IMR-90 (cell line): Measurements from ENCODE around the gene WDCP. TPM values are rescaled to one million over a fixed set of nuclear protein-coding genes. Genes with fewer than 3 reads are reported as not detected.

ENCODE experiments used
- ATAC-seq: fragments of 200-7000 bp; cut with Tn5 transposase; 2 replicates; pipeline ENCODE4 v1.9.1; 2020; ENCODE audit warnings: low read depth, mild to moderate bottlenecking, moderate library complexity
- BruUV-seq: library from RNA; stranded (reverse); fragments of 400-500 nt; replicated peaks from 2 replicates; lab custom pipeline; 2021; lab: Mats Ljungman, UMichigan
- CTCF ChIA-PET: fragments of 300-600 bp; formaldehyde crosslinking; extraction: SDS; loops from one replicate; lab custom pipeline; 2021; ENCODE audit warnings: antibody characterized with exemption; lab: Yijun Ruan, JAX
- POLR2A ChIA-PET: fragments of 300-600 bp; sonication (Branson Sonifier 250); formaldehyde crosslinking; loops from one replicate; lab custom pipeline; 2022; ENCODE audit warnings: antibody characterized with exemption; ENCODE audit not compliant: unreplicated experiment; lab: Charles Lee
- DNase-seq: peaks from one replicate; pipeline ENCODE4 v3.0.0; 2013
- H2AFZ ChIP-seq: replicated peaks from 2 replicates; pipeline ENCODE3; 2013; ENCODE audit warnings: low read length, mild to moderate bottlenecking; ENCODE audit not compliant: poor library complexity
- H2AK5ac ChIP-seq: 2 replicates; pipeline ENCODE4 v1.6.1; 2013; ENCODE audit warnings: low read depth, low read length, inconsistent platforms
- H2AK9ac ChIP-seq: replicated peaks from 2 replicates; pipeline ENCODE3; 2013; ENCODE audit warnings: mild to moderate bottlenecking, low read depth, low read length, moderate library complexity; ENCODE audit not compliant: poor library complexity
- H2BK120ac ChIP-seq: 2 replicates; pipeline ENCODE4 v1.6.1; 2013; ENCODE audit warnings: low read depth, low read length, inconsistent platforms
- H2BK15ac ChIP-seq: 3 replicates; pipeline ENCODE4 v1.6.1; 2013; ENCODE audit warnings: low read depth, low read length, inconsistent platforms
- H2BK20ac ChIP-seq: 2 replicates; pipeline ENCODE4 v1.6.1; 2013; ENCODE audit warnings: low read depth, mild to moderate bottlenecking, inconsistent platforms, low read length, moderate library complexity
- H2BK5ac ChIP-seq: 2 replicates; pipeline ENCODE4 v1.6.1; 2013; ENCODE audit warnings: mild to moderate bottlenecking, low read depth, low read length, inconsistent platforms; ENCODE audit not compliant: poor library complexity, severe bottlenecking
- H3K14ac ChIP-seq: replicated peaks from 2 replicates; pipeline ENCODE4 v1.6.1; 2013; ENCODE audit warnings: low read depth, low read length, inconsistent platforms
- H3K18ac ChIP-seq: 2 replicates; pipeline ENCODE4 v1.6.1; 2013; ENCODE audit warnings: low read depth, low read length, control low read depth
- H3K23ac ChIP-seq: 2 replicates; pipeline ENCODE4 v1.6.1; 2013; ENCODE audit warnings: low read depth, low read length, inconsistent platforms
- H3K27ac ChIP-seq: 2 replicates; pipeline ENCODE4 v1.5.1; 2013; ENCODE audit warnings: mild to moderate bottlenecking, control low read depth, low read length; ENCODE audit not compliant: insufficient read depth
- H3K27me3 ChIP-seq: 2 replicates; pipeline ENCODE4 v1.6.1; 2013; ENCODE audit warnings: low read length; ENCODE audit not compliant: control insufficient read depth, insufficient read depth
- H3K36me3 ChIP-seq: 2 replicates; pipeline ENCODE4 v1.6.1; 2013; ENCODE audit warnings: low read length, mixed read lengths; ENCODE audit not compliant: control insufficient read depth, insufficient read depth
- H3K4ac ChIP-seq: 2 replicates; pipeline ENCODE4 v1.6.1; 2013; ENCODE audit warnings: low read depth, low read length, inconsistent platforms
- H3K4me1 ChIP-seq: 2 replicates; pipeline ENCODE4 v1.6.1; 2013; ENCODE audit warnings: low read length, mixed read lengths; ENCODE audit not compliant: control insufficient read depth, insufficient read depth
- H3K4me2 ChIP-seq: 2 replicates; pipeline ENCODE4 v1.6.1; 2013; ENCODE audit warnings: low read depth, mild to moderate bottlenecking, control low read depth, low read length, moderate library complexity
- H3K4me3 ChIP-seq: 2 replicates; pipeline ENCODE4 v1.5.1; 2013; ENCODE audit warnings: low read depth, mild to moderate bottlenecking, control low read depth, low read length, moderate library complexity; ENCODE audit not compliant: insufficient read depth
- H3K56ac ChIP-seq: 2 replicates; pipeline ENCODE4 v1.6.1; 2013; ENCODE audit warnings: low read length, inconsistent platforms; ENCODE audit not compliant: insufficient read depth; ENCODE audit errors: extremely low read depth
- H3K79me1 ChIP-seq, 2 experiments: 2 replicates each; pipeline ENCODE4 v1.6.1; 2013; ENCODE audit warnings: low read length in 2 of 2, inconsistent platforms in 1 of 2, low read depth in 1 of 2
- H3K9ac ChIP-seq: 2 replicates; pipeline ENCODE4 v1.6.1; 2013; ENCODE audit warnings: low read depth, low read length, control low read depth
- H3K9me1 ChIP-seq: 2 replicates; pipeline ENCODE4 v1.6.1; 2013; ENCODE audit warnings: low read length, inconsistent platforms; ENCODE audit not compliant: insufficient read depth
- H3K9me3 ChIP-seq: 2 replicates; pipeline ENCODE4 v1.6.1; 2013; ENCODE audit warnings: low read length; ENCODE audit not compliant: control insufficient read depth, insufficient read depth
- H4K20me1 ChIP-seq: 2 replicates; pipeline ENCODE4 v1.6.1; 2013; ENCODE audit warnings: low read length, inconsistent platforms; ENCODE audit not compliant: insufficient read depth
- H4K5ac ChIP-seq: 2 replicates; pipeline ENCODE4 v1.6.1; 2013; ENCODE audit warnings: mild to moderate bottlenecking, low read depth, low read length, control low read depth
- H4K8ac ChIP-seq, 2 experiments: 2 replicates each; pipeline ENCODE4 v1.6.1; 2013; ENCODE audit warnings: low read depth in 2 of 2, low read length in 2 of 2, control low read depth in 1 of 2, inconsistent platforms in 1 of 2
- H4K91ac ChIP-seq: 2 replicates; pipeline ENCODE4 v1.6.1; 2013; ENCODE audit warnings: low read depth, low read length, inconsistent platforms; ENCODE audit not compliant: insufficient read depth
- CEBPB ChIP-seq: IDR thresholded peaks from 2 replicates; pipeline ENCODE4 v1.6.1; 2012; ENCODE audit warnings: low read depth, low read length, improper control_type of control experiment
- CHD1 ChIP-seq: IDR thresholded peaks from 2 replicates; pipeline ENCODE4 v1.6.1; 2012; ENCODE audit warnings: low read depth, low read length, improper control_type of control experiment
- FOS ChIP-seq: fragments of 150-350 bp; IDR thresholded peaks from 2 replicates; pipeline ENCODE4 v1.6.1; 2016; ENCODE audit warnings: low read depth, low read length
- MAFK ChIP-seq: IDR thresholded peaks from 2 replicates; pipeline ENCODE4 v1.6.1; 2012; ENCODE audit warnings: low read depth, low read length, improper control_type of control experiment
- MAZ ChIP-seq: IDR thresholded peaks from 2 replicates; pipeline ENCODE4 v1.6.1; 2012; ENCODE audit warnings: low read depth, mild to moderate bottlenecking, low read length, improper control_type of control experiment, moderate library complexity, borderline replicate concordance
- MXI1 ChIP-seq: IDR thresholded peaks from 2 replicates; pipeline ENCODE4 v1.6.1; 2012; ENCODE audit warnings: low read depth, mild to moderate bottlenecking, low read length, moderate library complexity, borderline replicate concordance
- NFE2L2 ChIP-seq: fragments of 150-350 bp; IDR thresholded peaks from 2 replicates; pipeline ENCODE4 v1.6.1; 2016; ENCODE audit warnings: low read depth, mild to moderate bottlenecking, low read length
- POLR2A ChIP-seq: IDR thresholded peaks from 2 replicates; pipeline ENCODE4 v1.6.1; 2012; ENCODE audit warnings: mild to moderate bottlenecking, low read depth, low read length
- RAD21 ChIP-seq: IDR thresholded peaks from 2 replicates; pipeline ENCODE4 v1.6.1; 2012; ENCODE audit warnings: low read length, improper control_type of control experiment
- RCOR1 ChIP-seq: IDR thresholded peaks from 2 replicates; pipeline ENCODE4 v1.6.1; 2012; ENCODE audit warnings: mild to moderate bottlenecking, low read length, improper control_type of control experiment; ENCODE audit not compliant: insufficient replicate concordance
- RFX5 ChIP-seq: IDR thresholded peaks from 2 replicates; pipeline ENCODE4 v1.8.0; 2012; ENCODE audit warnings: low read depth, mild to moderate bottlenecking, low read length, moderate library complexity
- SMC3 ChIP-seq: fragments of 150-350 bp; IDR thresholded peaks from 2 replicates; pipeline ENCODE4 v1.6.1; 2016; ENCODE audit warnings: low read depth, mild to moderate bottlenecking, antibody characterized with exemption, low read length, moderate library complexity
- WGBS, 2 experiments: methylation state at CpG; one replicate each; pipeline versions ENCODE4 v1.1.5 to v1.1.7; 2013; ENCODE audit warnings: missing lambda C conversion rate in 2 of 2; ENCODE audit not compliant: insufficient read length in 1 of 2; ENCODE audit errors: extremely low coverage in 2 of 2; 5-methylcytosine and 5-hydroxymethylcytosine counted together
- dilution Hi-C: fragments of 300-500 bp; cut with HindIII; formaldehyde crosslinking; loops from one replicate; pipeline ENCODE4 v1.14.3; 2018; ENCODE audit warnings: low sequenced_read_pairs; ENCODE audit not compliant: unreplicated experiment
- in situ Hi-C: fragments of 300-500 bp; cut with MboI; formaldehyde crosslinking; loops from 3 replicates; pipeline ENCODE4 v1.14.3; 2019; ENCODE audit warnings: low sequenced_read_pairs, inconsistent platforms, mixed read lengths
- intact Hi-C: fragments of 100-400 bp; cut with micrococcal nuclease; formaldehyde crosslinking; loops from 2 replicates; pipeline ENCODE4 v1.10.0; 2022
- polyA plus RNA-seq, 3 experiments: library from polyadenylated mRNA; depleted of rRNA; stranded (reverse); fragments of >200 nt; gene quantifications; 2 replicates each; pipeline ENCODE4 v1.2.3, GENCODE V29; 2012; ENCODE audit warnings: low replicate concordance in 1 of 3
- total RNA-seq: library from RNA; depleted of rRNA; stranded (reverse); fragments of >200 nt; gene quantifications from 2 replicates; pipeline ENCODE4 v1.2.3, GENCODE V29; 2012
- TF ChIP-seq, protein P1 (sequence below): fragments of 150-350 bp; IDR thresholded peaks from 2 replicates; pipeline ENCODE4 v1.6.1; 2016; ENCODE audit warnings: low read depth, mild to moderate bottlenecking, low read length, moderate library complexity, borderline replicate concordance
- TF ChIP-seq, protein P2 (sequence below): conservative IDR thresholded peaks from 2 replicates; pipeline ENCODE4 v1.5.1; 2012; ENCODE audit warnings: mild to moderate bottlenecking, low read depth, low read length, improper control_type of control experiment
- TF ChIP-seq, protein P3 (sequence below): fragments of 150-350 bp; IDR thresholded peaks from 2 replicates; pipeline ENCODE4 v1.6.1; 2017; ENCODE audit warnings: mild to moderate bottlenecking, antibody characterized with exemption, low read length, low read depth

Gene WDCP
- total and polyA plus RNA-seq, 2 of the 4 experiments (the other 2 are of a cell fraction) = 6.8 to 18.6 TPM

DNA sequence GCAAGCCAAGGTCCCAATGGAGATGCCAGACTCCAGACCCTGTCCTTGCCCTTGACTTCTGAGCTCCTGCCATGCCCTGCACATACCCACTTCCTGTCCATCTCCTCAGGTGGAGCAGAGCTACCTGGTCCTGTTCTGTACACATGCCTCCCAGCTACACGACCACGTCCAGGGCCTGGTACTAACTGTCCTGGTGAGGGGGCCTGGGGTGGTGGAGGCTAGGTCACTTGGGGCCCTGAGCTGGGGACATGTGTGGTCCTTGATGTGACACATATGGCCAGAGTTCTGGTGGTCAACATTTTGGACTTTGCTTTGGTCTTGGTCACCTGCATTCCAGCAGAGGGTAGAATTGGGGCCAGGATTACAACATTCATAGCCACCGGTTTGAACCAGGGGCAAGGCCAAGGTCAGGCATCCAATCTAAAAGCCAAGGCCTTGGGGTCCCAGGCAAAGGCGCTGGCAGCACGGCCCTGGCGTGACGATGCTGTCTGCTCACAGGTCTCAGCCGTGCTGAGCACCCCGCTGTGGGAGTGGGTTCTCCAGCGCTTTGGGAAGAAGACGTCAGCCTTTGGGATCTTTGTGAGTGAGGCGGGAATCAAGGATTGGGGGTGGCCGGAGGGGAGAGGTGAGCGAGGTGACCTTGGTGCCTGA is 24.7 kb downstream of the WDCP start:
- ChIA-PET POLR2A (no interaction called here), CTCF (no interaction called here)
- Histone ChIP-seq H2BK120ac (no peak overlapping the region), H3K79me1 (peaks cover 0 to 9% of the 10 kb centered on the region in 2 experiments; a peak in 2 of 4 replicates), H4K20me1 (no peaks in the 10 kb centered on the region; the same call in 1 of the 2 replicates), H3K56ac (no peak overlapping the region), H4K5ac (no peak overlapping the region), H3K27ac (no peak overlapping the region), H3K4me2 (no peak overlapping the region), H4K91ac (no peak overlapping the region), H2AFZ (no peak overlapping the region), H4K8ac (no peak overlapping the region), H2AK5ac (no peak overlapping the region), H3K9me3 (no peaks in the 10 kb centered on the region), H3K4ac (no peak overlapping the region), H3K4me3 (no peak overlapping the region), H3K36me3 (peaks cover 11% of the 10 kb centered on the region), H3K18ac (no peak overlapping the region), H3K9me1 (0 out of 2 replicates have a peak, but pooled peaks cover 9% of the 10 kb centered on the region), H3K4me1 (no peaks in the 10 kb centered on the region), H2BK5ac (no peak overlapping the region), H2AK9ac (no peak overlapping the region), H3K27me3 (no peaks in the 10 kb centered on the region), H2BK20ac (no peak overlapping the region), H3K14ac (no peak overlapping the region), H2BK15ac (no peak overlapping the region), H3K23ac (no peak overlapping the region), H3K9ac (no peak overlapping the region)
- no TSS peak for BruUV-seq
- intact Hi-C loops (no loop called here), in situ Hi-C loops (no loop called here), dilution Hi-C loops (no loop called here)
- DNase-seq (no peak), ATAC-seq (no peak)
- TF ChIP-seq MXI1 = no peak
- TF ChIP-seq RFX5 = no peak
- no peak for TF ChIP-seq CEBPB
- TF ChIP-seq MAFK = no peak
- TF ChIP-seq, protein P1, sequence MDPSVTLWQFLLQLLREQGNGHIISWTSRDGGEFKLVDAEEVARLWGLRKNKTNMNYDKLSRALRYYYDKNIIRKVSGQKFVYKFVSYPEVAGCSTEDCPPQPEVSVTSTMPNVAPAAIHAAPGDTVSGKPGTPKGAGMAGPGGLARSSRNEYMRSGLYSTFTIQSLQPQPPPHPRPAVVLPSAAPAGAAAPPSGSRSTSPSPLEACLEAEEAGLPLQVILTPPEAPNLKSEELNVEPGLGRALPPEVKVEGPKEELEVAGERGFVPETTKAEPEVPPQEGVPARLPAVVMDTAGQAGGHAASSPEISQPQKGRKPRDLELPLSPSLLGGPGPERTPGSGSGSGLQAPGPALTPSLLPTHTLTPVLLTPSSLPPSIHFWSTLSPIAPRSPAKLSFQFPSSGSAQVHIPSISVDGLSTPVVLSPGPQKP = no peak
- no peak for TF ChIP-seq RAD21
- no peak for TF ChIP-seq SMC3
- no peak for TF ChIP-seq CHD1
- TF ChIP-seq, protein P2, sequence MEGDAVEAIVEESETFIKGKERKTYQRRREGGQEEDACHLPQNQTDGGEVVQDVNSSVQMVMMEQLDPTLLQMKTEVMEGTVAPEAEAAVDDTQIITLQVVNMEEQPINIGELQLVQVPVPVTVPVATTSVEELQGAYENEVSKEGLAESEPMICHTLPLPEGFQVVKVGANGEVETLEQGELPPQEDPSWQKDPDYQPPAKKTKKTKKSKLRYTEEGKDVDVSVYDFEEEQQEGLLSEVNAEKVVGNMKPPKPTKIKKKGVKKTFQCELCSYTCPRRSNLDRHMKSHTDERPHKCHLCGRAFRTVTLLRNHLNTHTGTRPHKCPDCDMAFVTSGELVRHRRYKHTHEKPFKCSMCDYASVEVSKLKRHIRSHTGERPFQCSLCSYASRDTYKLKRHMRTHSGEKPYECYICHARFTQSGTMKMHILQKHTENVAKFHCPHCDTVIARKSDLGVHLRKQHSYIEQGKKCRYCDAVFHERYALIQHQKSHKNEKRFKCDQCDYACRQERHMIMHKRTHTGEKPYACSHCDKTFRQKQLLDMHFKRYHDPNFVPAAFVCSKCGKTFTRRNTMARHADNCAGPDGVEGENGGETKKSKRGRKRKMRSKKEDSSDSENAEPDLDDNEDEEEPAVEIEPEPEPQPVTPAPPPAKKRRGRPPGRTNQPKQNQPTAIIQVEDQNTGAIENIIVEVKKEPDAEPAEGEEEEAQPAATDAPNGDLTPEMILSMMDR = no peak
- TF ChIP-seq MAZ = no peak
- no peak for TF ChIP-seq POLR2A
- no peak for TF ChIP-seq RCOR1
- TF ChIP-seq, protein P3, sequence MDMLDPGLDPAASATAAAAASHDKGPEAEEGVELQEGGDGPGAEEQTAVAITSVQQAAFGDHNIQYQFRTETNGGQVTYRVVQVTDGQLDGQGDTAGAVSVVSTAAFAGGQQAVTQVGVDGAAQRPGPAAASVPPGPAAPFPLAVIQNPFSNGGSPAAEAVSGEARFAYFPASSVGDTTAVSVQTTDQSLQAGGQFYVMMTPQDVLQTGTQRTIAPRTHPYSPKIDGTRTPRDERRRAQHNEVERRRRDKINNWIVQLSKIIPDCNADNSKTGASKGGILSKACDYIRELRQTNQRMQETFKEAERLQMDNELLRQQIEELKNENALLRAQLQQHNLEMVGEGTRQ = no peak
- no peak for TF ChIP-seq NFE2L2
- no peak for TF ChIP-seq FOS
- WGBS, 2 experiments = 97% methylated on average over 10 of the region's 14 CpGs; no CpG with 5 or more reads in 1 of the 2 experiments
